ENCODE data around the gene SPRR5.

SPRR5 gene

GRCh38 chr1:152946651-152947256, at the start of gene SPRR5:
TSS of gene SPRR5 (plus strand) at chr1:152947206. CDS start at chr1:152948555, 1,349 bp downstream.
- no peak for DNase-seq

GRCh38 chr1:152899027-152899426, 48.0 kb upstream of the SPRR5 start:
- no peak for DNase-seq

DNA sequence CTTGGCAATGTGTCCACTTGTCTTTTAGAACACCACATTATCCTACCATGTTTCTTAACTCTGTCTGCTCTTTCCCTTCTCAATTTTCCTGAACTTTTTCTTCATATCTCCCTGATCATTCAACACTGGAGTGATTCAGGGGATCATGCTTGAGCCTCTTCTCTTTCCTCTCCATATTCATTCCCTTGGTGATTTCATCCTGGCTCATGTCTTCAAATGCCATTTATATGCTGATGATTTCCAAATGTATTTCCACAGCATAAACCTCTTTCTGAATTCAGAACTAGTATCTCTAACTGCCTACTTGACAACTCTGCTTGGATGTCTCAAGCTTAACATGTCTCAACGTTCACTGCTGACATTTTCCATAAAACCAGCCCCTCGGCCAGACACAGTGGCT, 47.1 kb upstream of the SPRR5 start:
- no peak for DNase-seq

DNA sequence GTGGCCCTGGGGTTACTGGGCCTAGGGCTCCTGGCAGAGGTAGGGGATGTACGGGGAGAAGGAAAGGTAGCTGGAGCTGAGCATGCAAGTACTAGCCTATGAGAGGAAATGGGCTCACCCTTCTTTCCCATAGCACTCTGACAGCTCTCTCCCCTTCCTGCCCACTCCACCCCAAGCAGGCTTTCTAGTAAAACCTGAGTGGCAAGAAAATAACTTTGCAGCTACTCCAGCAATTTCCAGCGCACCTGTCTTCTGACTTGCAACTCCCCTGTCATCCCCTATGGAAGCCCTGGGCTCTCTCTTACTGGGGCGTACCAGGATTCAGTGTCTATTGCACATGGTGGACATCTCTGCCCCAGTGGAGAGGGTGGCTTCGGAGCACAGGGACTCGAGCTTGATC, 45.4 kb upstream of the SPRR5 start:
- no peak for DNase-seq

DNA sequence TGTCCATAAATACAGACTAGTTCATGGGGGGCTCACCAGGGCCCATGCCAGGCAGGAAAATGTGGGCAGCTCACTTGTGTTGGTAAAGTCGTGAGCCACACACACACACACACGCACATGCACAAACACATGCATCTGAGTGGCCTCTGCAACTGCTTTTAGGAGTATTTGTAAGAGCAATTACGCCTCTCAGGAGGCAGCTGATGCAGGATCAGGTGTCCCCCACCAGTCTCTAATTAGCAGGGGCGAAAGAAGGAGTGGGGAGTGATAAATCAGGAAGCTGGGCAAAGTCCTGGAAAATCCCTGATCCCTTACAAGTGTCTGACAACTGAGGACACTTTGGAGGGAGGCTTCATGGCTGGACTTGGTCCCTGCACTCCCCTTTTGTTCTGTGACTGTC, 44.4 kb upstream of the SPRR5 start:
- DNase-seq: no peak

DNA sequence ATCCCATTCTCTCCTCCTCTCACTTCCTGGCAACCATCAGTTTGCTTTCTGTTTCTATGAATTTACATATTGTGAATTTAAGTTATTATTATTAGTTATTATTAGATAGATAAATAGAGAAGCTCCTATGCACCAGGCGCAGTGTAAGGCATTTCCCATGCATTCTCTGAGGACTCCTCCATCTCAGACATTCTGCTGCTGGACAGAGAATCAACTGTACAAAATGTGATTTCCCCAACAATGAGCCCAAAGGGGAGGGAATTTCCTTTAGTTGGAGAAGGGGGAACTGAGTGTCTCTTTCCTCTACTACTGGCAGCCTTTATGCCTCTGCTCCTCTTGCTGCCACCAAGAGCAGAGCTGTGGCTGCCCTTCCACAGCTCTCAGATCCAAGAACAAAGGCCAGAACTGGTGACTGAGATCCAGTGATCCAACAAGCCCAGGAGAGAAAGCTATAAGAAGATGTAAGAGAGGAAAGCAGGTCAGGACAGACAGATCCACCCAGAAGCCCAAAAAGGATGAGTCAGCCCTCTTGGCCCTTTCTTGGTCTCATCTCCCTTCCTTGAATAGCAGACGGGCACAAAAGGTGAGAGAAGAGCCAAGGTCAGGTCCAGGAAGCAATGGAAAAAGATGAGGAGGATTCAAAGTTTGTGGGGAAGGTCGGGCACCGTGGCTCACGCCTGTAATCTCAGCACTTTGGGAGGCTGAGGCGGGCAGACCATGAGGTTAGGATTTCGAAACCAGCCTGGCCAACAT, 42.1 kb upstream of the SPRR5 start:
- DNase-seq: no peak

DNA sequence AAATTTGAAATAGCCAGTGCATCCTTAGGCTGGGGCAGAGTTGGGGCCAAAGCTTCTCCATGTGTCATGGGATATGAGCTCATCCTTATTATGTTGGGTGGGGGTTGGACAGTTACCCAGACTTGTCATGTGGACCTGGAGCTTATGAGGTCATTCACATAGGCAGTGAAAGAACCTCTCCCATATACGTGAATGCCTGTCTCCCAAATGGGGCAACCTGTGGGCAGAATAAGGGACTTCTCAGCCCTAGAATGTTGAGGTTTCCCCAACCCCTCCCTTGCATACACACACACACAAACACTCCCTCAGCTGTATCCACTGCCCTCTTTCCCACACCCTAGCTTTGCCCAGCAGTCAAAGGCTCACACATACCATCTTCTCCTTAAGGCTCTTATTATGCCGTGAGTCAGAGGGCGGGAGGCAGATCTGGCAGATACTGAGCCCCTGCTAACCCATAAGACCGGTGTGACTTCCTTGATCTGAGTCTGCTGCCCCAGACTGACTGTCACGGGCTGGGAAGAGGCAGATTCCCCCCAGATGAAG, 40.9 kb upstream of the SPRR5 start:
- DNase-seq: no peak

- no peak for DNase-seq
These were observed 39.1 kb upstream of the SPRR5 start, which contains the start of gene IVL for GRCh38 chr1:152907686-152908601. TSS of gene IVL (plus strand) at chr1:152908546. CDS start at chr1:152909798, 1,252 bp downstream.

- DNase-seq: no peak
These were observed 37.8 kb upstream of the SPRR5 start for GRCh38 chr1:152909206-152909605.

- no peak for DNase-seq
These were observed 34.5 kb upstream of the SPRR5 start for GRCh38 chr1:152912471-152912870.

DNA sequence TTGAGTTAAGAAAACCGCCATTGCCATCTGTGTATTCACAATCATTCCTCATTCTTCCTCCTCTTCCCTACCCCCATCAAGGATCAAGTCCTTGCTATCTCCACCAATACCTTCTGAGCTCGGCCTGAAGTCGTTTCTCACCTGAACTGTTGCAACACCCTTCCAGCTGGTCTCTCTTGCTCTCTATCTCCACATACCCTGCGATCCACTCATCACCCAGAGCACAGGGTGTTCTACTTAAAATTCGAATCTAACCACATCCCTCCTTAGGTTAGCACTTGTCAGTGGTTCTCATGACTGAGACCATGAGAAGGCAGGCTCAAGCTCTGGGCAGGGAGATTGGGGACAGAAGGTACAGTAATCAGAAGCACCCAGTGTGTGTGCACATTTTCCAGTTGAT, 34.1 kb upstream of the SPRR5 start:
- DNase-seq: no peak

DNA sequence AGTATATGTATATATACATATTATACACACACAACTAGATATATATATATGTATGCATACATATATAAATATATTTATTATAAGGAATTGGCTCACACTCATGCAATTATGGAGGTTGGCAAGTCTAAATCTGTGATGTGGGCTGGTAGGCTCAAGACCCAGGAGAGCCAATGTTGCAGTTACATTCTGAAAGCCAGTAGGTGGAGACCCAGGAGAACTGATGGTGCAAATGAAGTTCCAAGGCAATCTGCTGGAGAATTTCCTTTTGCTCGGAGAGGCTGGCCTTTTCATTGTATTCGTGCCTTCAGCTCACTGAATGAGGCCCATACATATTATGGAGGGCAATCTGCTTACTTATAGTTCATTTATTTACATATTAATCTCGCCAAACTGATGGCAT, 29.2 kb upstream of the SPRR5 start:
- DNase-seq: no peak

DNA sequence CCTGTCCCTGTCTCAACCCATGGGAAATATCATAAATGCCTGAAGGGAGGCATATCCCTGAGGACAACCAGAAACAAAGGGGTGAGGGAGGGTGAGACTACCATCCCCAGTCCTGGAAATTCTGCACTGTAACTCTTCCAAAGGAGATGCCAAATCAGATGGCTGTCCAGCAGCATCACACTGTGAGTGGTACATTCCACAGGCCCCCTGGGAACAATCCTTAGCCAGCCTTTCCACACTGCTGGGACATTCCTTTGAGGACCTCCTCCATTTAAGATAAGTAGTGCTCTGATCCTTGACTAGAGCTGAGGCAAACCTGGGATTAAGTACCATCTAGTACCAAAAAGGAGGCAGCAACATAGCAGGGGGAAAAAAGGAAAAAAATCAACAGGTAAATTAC, 27.9 kb upstream of the SPRR5 start:
- DNase-seq: no peak

GRCh38 chr1:152924191-152924590, 22.8 kb upstream of the SPRR5 start:
- DNase-seq: no peak

GRCh38 chr1:152926091-152926490, 20.9 kb upstream of the SPRR5 start:
- no peak for DNase-seq

- no peak for DNase-seq
These were observed 18.3 kb upstream of the SPRR5 start for GRCh38 chr1:152928671-152929070.

DNA sequence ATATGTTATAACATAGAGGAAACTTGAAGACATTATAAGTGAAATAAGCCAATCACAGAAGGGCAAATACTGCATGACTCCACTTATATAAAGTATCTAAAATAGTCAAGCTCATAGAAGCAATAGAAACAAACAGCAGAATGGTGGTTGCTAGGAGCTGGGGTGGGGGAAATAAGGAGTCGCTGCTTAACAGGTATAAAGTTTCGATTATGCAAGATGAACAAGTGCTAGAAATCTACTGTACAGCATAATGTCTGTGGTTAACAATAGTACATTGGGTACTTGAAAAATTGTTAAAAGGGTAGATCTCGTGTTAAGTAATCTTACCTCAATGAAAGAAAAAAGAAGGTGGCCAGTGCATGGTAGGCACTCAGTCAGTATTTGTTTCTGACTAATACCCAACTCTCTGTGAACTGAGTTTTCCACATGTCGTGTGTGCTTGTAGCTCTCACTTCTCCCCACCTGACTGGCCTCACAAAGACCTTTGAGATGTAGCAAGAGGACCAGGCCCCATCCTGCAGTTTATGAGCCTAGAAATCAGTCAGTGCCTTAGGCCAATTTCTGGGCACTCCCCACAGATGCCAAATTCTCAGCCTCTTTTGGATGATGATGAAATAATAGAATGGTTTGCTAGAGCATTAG, 14.7 kb upstream of the SPRR5 start:
- no peak for DNase-seq

DNA sequence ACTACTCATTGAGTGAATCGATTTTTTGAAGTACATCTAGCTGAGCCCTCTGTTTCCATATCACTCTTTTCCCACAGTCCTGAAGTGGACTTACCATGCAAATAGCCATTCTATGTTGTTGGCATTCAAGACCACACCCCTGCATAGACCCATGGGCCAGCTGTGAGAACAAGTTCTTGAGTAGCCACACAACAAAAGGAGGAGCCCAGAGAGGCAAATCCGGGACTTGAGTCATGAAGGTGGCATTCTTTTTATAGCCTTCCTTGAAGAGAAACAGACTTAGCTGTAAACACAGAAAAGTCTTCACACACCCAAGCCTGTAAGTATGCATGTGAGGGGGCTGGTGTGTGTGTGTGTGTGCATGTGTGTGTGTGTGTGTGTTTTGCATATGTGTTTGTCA, 13.8 kb upstream of the SPRR5 start:
- DNase-seq: no peak

GRCh38 chr1:152940614-152941013, 6.4 kb upstream of the SPRR5 start:
- DNase-seq: no peak

DNA sequence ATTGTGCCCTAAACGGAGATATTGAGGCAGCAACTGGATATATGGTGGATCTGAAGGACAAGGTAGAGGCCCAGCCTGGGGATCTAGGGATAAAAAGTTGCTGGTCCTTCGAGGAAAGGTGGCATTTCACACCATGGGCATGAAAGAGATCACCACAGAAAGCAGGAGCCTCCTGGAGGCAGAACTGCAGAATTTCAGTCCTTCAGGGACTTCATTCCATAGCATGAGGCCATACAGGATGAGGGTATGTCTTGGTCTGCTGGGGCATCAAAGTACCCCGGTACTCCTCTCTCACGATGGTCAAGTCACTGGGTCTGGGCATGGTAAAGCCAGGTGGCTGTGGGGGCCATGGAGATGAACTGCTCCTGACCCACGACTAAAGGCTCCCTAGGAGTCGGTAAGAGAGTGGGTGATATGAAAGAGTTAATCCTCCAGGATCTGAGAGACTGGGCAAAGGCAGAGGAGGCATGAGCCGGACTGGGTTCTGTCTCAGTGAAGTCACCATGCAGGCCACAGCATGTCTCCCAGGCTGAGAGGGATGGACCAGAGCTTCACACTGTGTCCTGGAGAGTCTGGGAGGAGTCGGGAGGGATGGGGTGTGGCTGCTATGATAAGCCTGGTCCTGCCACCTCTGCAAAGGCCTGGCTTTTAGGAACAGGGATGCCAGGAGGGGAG, 5.8 kb upstream of the SPRR5 start:
- DNase-seq: no peak

DNA sequence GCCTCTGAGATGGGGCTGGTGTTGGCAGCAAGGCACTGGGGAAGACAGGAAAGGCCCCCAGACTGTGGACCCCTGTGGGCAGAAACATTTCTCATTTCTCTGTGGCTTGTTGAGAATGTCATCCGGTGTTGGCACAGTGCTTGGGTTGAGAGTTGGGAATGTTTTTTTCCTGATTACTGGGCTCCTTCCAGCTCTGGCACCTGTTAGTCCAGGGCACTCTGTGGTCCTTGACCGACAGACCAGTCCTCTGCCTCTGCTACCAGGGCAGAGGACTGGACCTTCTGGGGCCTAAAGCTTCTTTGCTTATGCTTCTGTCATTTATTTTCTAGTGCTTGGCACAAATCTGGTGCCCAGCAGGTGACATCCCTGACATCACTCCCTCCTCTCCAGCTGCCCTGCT, 4.8 kb upstream of the SPRR5 start:
- no peak for DNase-seq

GRCh38 chr1:152946248-152946647, 758 bp upstream of the SPRR5 start:
- DNase-seq: no peak

Measured in cerebellar nuclear complex (tissue), 1 donor.